Measurements from ENCODE around the gene VPS35.

DNA sequence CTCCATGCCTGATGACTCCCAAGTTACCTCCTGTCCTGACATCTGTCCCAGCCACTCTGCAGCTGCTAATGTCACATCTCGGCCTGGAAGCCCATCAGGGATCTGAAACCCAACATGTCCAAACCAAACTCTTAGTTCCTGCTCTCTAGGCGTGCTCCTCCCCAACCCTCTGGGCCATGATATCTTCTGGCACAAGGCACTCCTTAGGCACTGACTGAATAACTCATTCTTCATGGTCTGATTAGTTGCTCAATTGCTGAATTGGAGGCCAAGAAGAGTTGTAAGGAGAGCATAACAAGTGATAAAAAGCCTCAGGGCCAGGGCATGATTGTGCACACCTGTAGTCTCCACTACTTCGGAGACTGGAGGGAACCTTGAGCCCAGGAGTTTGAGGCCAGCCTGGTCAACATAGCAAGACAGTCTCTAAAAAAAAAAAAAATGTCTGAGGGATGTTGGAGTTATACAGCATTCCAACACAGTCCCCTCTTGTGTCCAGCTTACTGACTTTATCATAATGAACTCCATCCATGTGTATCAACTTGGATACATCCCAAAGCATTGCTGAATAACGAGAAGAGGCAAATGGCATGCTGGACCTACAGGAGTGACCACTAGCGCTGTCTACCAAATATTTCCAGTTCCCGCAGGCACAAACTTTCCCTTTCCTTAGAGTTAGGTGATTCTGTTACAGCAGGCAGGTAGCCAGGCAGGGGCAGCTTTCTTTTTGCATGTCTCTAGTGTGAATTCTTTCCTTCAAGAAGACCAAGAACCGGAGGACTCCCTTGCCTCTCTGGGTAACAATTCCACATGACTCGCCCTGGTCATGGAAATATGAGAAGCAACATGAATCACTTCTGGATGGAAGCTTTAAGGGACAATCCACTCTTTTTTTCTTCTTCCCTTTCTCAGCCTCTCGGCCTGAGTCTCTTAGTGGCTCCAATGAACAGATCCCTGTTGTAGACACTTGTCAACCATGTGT is 49.7 kb downstream of the VPS35 start:
- TF ChIP-seq, protein P1, sequence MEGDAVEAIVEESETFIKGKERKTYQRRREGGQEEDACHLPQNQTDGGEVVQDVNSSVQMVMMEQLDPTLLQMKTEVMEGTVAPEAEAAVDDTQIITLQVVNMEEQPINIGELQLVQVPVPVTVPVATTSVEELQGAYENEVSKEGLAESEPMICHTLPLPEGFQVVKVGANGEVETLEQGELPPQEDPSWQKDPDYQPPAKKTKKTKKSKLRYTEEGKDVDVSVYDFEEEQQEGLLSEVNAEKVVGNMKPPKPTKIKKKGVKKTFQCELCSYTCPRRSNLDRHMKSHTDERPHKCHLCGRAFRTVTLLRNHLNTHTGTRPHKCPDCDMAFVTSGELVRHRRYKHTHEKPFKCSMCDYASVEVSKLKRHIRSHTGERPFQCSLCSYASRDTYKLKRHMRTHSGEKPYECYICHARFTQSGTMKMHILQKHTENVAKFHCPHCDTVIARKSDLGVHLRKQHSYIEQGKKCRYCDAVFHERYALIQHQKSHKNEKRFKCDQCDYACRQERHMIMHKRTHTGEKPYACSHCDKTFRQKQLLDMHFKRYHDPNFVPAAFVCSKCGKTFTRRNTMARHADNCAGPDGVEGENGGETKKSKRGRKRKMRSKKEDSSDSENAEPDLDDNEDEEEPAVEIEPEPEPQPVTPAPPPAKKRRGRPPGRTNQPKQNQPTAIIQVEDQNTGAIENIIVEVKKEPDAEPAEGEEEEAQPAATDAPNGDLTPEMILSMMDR (IDR thresholded peaks at IDR 0.05), result no peak
- no peak for TF ChIP-seq POLR2A (IDR thresholded peaks at IDR 0.05)
